ENCODE measurements around the gene ATP6V0A1. TPM values are rescaled to one million over a fixed set of nuclear protein-coding genes. Genes with fewer than 3 reads are reported as not detected.
"Not testable (repeated sequence)": the region's sequence is repeated elsewhere in the genome, so short reads cannot be mapped to it uniquely, and the experiment has no call there.

ATP6V0A1 gene
- 10.4 and 13.9 TPM in 2 replicates for total RNA-seq (2014; rRNA removed; shearing (Covaris generic))

GRCh38 chr17:42458497-42459255 lies at the start of gene ATP6V0A1:
Gene ATP6V0A1 (plus strand): TSS chr17:42458878. CDS start chr17:42460895, 2,017 bp downstream.
- peak; percentile 75 for DNase-seq (ENCODE audit: low read depth)

- DNase-seq (ENCODE audit: low read depth), result peak; percentile 92
These were observed 49.0 kb upstream of the ATP6V0A1 start for GRCh38 chr17:42409523-42410318.

- no peak for DNase-seq (ENCODE audit: low read depth)
These were observed 48.4 kb upstream of the ATP6V0A1 start for GRCh38 chr17:42410319-42410685.

GRCh38 chr17:42411361-42411760 lies 47.3 kb upstream of the ATP6V0A1 start:
- no peak for DNase-seq (ENCODE audit: low read depth)

- no peak for DNase-seq (ENCODE audit: low read depth)
These were observed 46.6 kb upstream of the ATP6V0A1 start for GRCh38 chr17:42411905-42412679.

DNA sequence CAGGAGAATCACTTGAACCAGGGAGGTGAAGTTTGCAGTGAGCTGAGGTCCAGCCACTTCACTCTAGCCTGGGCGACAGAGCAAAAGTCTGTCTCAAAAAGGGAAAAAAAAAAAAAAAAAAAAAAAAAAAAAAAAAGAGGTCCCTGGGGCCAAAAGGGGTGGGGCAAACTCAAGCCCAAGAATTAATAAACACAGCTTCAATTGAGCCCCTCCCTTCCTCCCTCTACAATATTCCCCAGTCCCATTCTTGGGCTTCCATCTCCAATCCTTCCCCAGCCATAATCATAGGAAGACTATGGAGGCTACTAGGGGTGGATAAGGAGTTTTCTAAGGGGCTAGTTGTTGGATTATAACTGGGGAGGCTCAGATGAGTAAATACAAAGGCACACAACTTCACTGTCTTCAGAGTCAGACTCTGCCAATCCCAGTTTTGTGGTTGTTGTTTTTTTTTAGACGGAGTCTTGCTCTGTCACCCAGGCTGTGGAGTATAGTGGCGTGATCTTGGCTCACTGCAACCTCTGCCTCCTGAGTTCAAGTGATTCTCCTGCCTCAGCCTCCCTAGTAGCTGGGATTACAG lies 45.1 kb upstream of the ATP6V0A1 start:
- DNase-seq (ENCODE audit: low read depth), result no peak

DNA sequence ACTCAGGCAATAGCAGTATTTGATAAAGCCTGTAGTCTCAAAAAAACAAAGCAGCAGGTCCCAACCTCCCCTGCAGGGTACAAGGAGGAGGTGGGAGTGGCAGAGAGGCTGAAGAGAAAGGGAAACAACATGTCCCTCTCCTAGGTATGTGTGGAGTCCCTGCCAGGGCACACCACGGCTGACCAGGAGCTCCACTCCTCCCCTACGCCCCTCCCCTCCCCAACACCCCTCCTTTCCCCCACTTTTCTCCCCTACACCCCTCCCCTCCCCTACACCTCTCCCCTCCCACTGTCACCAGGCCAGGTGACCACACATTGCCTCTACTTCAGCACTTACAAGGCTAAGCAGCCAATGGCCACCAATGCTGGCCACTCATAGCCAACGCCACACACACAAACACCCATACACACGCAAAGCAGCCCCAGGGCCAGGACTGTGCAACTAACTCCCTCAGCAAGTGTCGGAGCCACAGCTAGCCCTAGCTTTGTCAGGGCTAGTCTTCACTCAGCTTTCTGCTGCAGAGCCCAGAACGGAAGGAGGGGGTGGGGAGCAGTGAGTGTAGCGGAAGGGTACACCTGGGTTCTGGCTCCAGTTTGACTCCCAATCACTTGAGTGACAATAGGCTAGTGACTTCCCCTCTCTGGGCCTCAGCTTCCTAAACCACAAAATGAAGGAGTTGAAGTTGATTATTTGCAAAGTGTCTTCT lies 43.8 kb upstream of the ATP6V0A1 start:
- DNase-seq (ENCODE audit: low read depth), result no peak

GRCh38 chr17:42417981-42418380 lies 40.7 kb upstream of the ATP6V0A1 start:
- DNase-seq (ENCODE audit: low read depth), result not testable (repeated sequence)

DNA sequence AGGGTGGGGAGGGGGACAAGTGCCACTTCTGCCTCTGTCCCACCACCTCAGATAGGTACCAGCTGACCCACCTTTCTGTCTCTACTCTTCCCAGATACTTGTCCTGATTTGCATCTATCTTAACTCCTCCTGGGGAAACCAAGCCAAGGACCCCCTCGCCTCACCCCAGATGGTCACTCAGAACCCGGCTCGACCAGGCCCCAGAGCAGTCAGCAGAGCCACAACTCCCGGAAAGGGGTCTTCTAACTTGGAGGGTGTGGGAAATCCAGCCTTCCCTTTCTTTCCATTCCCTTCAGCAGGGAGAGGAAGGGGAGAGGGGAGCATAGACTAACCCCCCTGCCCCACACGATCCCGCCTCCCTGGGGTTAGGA lies 37.6 kb upstream of the ATP6V0A1 start:
- no peak for DNase-seq (ENCODE audit: low read depth)

DNA sequence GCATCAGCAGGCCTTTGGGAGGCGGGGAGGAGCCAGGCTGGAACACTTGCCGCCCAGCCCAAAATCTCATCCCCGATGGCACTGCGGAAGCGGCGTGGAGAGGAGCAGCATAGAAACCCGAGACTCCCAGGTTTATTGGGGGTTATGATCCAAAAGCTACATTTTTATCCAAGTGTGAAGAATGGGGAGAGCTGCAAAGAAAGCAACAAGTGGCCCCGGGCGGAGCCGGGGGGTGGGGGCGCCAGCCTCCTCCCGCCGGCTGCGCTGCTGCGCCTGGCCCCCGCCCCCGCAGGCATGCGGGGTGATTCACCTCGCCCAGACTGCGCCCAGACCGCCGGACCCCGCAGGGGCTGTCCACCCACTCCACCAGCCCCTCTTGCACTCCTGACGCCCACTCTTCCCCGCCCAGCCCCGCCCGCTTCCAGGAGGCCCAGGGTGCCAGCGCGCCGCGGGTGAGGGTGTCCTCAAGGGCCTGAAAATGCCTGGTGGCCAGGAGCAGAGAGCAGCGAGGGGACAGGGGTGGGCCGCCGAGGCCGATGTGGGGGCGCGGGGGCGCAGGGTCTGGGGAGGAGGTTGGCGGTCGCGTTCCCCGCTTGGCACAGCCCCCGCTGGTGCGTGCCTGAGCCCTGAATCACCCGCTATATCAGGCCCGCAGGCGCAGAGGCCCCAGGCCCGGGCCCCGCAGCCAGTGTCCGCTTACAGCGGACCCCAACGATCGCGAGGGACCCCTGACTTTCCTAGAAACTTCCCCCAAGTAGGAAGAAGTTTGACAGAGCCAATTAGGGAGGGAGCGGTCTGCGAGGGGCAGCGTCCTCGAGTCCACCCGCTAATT lies 37.0 kb upstream of the ATP6V0A1 start:
- peak; percentile 84 for DNase-seq (ENCODE audit: low read depth)

GRCh38 chr17:42422412-42422957 lies 36.2 kb upstream of the ATP6V0A1 start:
- DNase-seq (ENCODE audit: low read depth), result no peak

- DNase-seq (ENCODE audit: low read depth), result peak; percentile 97
These were observed 35.5 kb upstream of the ATP6V0A1 start, which contains the start of gene CAVIN1 for GRCh38 chr17:42422958-42423712. Gene CAVIN1 (minus strand): TSS chr17:42423256. CDS start chr17:42423097, 159 bp downstream.

DNA sequence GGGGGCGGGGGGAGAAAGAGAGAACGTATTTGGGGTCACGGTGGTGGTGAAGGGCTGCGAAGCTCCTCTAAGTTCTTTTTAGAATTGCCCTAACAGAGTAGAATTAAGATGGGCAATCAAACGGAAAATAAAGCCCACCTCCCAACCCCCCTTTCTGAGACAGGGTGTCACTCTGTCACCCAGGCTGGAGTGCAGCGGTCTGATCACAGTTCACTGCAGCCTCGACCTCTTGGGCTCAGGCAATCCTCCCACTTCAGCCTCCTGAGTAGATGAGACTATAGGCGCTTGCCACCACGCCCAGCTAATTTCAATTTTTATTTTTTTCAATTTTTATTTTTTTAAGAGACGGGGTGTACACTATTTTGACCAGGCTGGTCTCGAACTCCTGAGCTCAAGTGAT lies 34.9 kb upstream of the ATP6V0A1 start:
- DNase-seq (ENCODE audit: low read depth), result no peak

DNA sequence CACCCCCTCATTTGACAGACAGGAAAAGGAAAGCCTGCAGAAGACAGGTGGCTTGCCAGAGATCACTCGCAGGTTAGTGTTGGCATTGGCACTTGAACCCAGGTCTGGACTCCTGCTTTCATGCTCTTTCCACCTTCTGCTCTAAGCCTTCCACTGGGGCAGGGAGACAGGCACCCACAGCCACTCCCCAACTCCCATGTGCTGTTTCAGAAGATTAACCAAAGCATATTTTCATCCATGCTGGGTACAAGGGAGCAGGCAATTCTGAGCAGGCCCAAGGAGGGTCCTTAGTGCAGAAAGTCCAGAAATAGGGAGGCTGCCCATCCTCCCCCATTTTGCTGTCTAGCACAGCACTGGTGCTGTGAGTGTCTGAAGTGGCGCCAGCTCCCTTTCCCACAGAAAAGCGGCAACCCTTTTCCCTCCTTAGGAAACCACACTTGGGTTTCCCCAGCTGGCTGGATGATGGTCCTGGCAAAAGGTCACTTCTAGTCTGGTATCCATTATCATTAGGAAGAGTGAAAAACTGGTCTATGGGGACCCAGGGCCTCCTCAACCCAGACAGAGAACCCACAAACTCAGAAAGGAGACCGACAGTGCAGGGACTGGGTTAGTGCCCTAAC lies 33.6 kb upstream of the ATP6V0A1 start:
- peak; percentile 78 for DNase-seq (ENCODE audit: low read depth)

GRCh38 chr17:42428141-42428944 lies 30.3 kb upstream of the ATP6V0A1 start:
- peak; percentile 95 for DNase-seq (ENCODE audit: low read depth)

GRCh38 chr17:42429726-42430447 lies 28.8 kb upstream of the ATP6V0A1 start:
- DNase-seq (ENCODE audit: low read depth), result no peak

DNA sequence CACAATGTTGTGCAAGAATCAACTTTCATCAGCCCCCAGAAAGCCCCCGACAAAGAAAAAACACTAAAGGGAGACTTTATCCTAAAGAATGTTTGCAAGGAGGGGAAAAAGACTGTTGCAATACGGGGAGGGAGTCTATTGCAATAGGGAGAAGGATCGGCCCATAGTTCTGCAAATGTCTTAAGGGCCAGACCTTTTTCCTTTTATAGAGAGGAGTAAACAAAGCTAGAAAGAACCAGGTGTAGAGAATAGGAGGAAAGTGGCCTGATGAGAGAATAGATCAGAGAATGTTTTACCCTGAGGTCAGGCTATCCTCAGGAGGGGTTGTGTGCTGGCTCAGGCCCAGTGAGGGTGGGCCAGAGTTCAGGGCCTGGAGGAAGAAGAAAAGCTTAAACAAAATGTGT lies 26.9 kb upstream of the ATP6V0A1 start:
- DNase-seq (ENCODE audit: low read depth), result no peak
